Hepatocyte (in vitro differentiated cells): ENCODE measurements around the gene RCVRN.

Experiments used
- CTCF ChIP-seq: fragments of 200-600 bp; sonication (generic); IDR thresholded peaks from 2 replicates; pipeline ENCODE4 v1.5.1; 2016; ENCODE audit warnings: antibody characterized with exemption, mild to moderate bottlenecking; ENCODE audit not compliant: poor library complexity
- EZH2 ChIP-seq: fragments of 200-600 bp; sonication (generic); IDR thresholded peaks from 2 replicates; pipeline ENCODE4 v1.6.1; 2016; ENCODE audit warnings: antibody characterized with exemption, mild to moderate bottlenecking, borderline replicate concordance

DNA sequence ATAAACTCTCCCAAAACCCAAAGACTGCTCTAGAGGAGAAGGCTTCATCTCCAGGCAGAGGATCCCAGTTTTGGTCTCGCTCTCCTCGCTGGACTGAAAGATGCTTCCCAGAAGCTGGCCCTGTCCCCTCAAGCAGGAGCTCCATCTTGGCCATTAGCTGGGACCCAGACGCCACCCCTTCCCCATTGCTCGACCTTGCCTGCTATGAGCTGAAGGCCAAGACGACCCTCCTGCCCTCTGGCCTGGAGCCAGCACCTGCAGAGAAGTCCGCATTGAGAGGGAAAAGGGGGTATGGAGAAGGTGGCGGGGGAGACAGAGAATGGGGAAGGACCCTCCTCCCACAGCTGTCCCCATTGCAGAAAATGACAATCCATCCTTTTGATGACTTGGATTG lies 3.6 kb upstream of the RCVRN start:
- TF ChIP-seq EZH2 = no peak
- TF ChIP-seq CTCF = no peak
